GM21360 (cell line): ENCODE measurements around the gene GRB7.
"Not testable (repeated sequence)": the region's sequence is repeated elsewhere in the genome, so short reads cannot be mapped to it uniquely, and the experiment has no call there.

ENCODE experiments used
- ATAC-seq: cut with Tn5 transposase; IDR thresholded peaks from one replicate; pipeline ENCODE4 v1.9.1; 2021; ENCODE audit warnings: mild to moderate bottlenecking, moderate library complexity; ENCODE audit not compliant: unreplicated experiment

GRB7 gene

DNA sequence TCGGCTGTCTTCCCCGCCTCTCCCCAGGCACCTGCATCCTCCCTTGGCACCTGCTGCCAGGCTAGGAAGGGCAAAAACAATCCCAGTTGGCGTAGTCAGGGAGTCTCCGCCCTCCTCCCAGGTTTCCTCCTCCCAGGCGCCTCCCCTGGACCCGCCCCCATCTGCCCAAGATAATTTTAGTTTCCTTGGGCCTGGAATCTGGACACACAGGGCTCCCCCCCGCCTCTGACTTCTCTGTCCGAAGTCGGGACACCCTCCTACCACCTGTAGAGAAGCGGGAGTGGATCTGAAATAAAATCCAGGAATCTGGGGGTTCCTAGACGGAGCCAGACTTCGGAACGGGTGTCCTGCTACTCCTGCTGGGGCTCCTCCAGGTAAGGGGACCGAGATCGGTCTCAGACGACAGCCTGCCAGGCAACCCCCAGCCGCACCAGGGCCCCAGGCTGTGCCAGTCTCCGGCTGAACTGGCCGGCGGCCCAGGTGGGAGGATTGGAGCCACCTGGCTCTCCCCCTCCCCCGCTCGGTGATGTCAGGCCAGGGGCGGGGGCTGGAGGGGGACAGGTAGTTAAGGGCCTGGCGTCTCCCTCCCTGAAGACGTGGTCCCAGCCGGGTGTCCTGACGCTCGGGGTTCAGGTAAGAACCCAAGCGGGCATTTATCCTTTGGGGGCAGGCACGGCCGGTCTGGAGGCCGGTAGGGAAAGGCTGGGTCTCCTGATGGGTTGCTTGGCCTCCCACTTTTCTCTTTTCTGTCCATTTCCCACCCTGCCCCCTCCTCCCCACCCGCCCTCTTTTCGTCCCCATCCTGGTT, at the start of gene GRB7:
GRB7 (plus strand) TSS at position 179 of the 808 bp plus-strand sequence. CDS start 4,364 bp downstream, outside the sequence.
- no peak for ATAC-seq

DNA sequence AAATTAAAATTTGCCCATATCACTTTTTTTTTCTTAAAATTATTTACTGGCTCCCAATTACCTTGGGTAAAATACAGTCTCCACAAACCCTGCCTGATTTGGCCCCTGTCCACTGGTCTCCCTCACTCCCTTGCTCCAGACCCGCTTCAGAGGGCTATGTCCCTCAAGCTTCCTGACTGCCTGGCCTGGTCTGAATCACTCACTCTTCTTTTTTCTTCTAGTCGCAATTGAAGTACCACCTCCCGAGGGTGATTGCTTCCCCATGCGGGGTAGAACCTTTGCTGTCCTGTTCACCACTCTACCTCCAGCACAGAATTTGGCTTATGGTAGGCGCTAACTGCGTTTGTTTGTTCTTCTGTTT, 49.3 kb upstream of the GRB7 start:
- no peak for ATAC-seq

DNA sequence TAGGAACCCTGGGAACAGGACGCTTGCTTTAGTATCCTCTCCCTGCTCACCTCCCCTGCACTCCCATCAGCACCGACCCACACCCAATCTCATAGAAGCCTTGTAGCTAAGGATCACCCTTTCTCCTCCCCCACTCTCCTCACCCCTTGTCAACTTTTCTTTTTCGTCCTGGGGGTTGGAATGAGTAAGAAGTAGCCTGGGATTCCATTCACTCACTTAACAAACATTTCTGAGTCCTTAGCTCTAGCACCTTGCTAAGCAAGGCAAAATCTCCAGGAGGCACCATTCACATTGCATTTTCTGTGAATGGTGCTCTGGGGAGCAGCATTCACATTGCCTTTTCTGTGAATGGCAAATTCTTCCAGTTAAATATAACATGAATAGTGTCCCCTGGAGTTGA, 48.8 kb upstream of the GRB7 start:
- ATAC-seq, result no peak

DNA sequence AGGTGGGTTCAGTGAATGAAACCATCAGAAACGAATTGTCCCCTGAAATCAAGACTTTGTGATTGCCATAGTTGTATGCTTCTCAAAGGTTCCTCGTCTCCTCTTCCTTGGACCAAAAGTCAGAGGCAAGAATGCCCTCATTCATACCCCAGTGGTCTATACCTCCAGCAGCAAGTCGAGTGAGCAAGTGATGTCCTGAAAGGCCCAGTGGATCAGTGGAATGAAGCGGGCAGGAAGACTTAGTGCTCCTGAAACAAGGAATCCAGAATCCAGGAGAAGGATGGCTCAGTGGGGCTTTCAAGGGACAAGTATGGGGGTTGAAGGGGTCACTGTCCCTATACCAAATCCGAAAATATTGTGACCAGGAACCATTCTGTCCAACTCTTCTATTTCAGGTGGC, 43.1 kb upstream of the GRB7 start:
- no peak for ATAC-seq

DNA sequence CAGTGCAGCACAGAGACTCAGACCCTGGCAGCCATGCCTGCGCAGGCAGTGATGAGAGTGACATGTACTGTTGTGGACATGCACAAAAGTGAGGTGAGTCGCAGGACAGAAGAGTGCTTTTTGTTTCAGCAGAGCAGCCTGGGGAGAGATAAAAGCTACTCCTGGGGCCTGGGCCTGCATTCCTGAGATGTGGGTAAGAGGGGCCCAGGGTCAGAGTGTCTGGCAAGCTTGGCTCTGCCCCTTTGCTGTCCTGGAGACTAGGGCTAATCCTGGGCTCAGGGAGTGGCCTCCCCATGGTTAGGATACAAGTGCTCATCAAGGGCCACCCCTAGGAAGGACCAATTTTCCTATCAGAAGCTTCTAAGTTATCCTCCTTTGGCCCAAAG, 42.7 kb upstream of the GRB7 start:
- ATAC-seq, result no peak

DNA sequence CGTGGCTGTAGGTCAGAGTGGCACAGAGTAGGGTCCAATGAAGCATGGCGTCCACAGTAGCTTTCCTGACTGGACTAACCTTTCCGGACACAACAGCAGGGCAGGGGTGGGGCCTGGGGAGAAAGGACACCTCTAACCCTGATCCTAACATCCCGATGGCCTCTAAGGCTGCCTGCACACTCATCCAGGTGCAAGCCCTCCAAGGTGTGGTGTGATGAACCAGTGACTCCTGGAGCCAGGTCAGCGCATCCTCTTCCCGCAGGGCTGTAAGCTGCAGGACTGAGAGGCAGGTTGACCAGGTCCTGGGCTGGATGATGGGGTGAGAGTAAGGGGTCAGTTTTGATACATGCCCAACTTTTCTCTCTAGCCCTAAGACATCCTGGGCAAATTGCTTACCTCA, 41.0 kb upstream of the GRB7 start:
- no peak for ATAC-seq

GRCh38 chr17:39697961-39698360, 39.8 kb upstream of the GRB7 start:
- no peak for ATAC-seq

GRCh38 chr17:39699157-39699817, 38.5 kb upstream of the GRB7 start:
- not testable (repeated sequence) for ATAC-seq

GRCh38 chr17:39699818-39700147, 38.0 kb upstream of the GRB7 start, which contains the start of gene ERBB2:
TSS of gene ERBB2 (plus strand) at chr17:39700064. CDS start at chr17:39700239, 175 bp downstream.
- no peak for ATAC-seq

- no peak for ATAC-seq
Measured at GRCh38 chr17:39700148-39700987, 37.4 kb upstream of the GRB7 start.

GRCh38 chr17:39701012-39701783, 36.5 kb upstream of the GRB7 start:
- no peak for ATAC-seq

DNA sequence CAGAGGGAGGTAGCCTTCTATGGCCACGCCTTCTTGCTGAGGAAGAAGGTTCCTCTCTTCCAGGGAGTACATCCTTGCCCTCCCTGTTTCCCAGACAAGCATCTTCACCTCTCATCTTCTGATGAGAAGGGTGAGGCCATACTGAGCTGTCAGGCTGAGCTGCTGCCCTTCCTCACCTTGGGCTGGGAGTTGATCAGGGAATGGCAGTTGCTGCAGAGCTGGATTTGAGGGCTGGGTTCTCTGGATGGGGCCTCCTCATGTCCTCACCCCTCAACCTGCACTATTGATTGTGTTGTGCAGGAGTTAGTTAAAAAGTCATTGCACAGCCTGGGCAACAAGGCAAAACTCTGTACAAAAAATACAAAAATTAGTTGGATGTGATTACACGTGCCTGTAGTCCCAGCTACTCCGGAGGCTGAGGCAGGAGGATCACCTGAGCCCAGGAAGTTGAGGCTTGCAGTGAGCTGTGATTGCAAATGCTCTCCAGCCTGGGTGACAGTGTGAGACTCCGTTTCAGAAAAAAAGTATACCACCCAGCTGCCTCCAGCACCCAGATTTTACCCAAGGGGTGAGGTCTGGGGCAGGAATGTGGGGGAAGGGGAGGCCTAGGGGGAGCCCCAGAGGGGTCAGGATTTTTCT, 35.8 kb upstream of the GRB7 start:
- no peak for ATAC-seq

DNA sequence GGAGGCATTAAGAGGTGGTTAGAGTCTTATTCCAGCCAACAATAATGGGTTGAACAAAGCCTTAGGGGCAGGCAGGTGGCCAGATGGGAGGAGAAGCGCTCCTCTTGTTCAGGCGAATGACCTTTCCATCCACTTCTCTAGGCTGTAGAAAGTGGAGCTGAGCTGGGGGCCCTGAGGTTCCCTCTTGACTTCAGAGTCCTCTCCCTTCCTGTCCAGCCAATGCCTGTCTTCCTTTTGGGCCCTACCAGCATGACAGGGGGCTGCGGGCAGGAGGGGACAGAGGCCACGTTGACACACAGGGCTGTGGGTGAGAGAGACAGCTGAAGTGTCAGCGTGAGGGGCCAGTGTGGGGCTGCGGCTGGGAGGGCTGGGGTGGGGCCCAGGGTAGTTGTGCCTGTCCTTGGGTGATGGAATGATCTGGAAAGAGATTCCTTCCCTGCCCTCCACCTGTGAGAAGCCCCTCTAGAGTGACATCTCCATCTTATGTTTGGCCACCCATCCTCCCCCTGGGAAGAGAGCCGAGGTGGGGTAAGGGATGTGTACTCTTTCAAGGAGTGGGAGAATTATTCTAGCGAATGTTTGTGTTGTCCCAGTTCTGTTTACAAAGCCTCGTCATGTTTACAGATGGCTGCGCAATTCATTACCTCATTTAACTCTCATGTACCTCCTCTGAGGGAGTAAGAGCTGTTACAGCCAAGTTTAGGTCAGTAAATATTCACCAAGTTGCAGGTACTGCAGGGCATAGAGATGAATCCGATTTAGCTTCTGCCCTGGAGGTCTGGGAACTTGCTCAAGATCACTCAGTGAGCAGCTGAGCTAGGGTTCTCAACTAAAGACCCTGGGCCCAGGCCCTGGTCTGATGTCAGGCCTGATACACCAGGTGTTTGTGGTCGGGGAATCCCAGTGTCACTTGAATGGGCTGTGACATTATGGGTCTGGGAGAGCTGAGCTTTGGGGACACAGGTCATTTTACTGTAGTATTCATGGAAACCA, 34.5 kb upstream of the GRB7 start:
- ATAC-seq, result no peak

GRCh38 chr17:39703913-39704312, 33.8 kb upstream of the GRB7 start:
- ATAC-seq, result no peak

DNA sequence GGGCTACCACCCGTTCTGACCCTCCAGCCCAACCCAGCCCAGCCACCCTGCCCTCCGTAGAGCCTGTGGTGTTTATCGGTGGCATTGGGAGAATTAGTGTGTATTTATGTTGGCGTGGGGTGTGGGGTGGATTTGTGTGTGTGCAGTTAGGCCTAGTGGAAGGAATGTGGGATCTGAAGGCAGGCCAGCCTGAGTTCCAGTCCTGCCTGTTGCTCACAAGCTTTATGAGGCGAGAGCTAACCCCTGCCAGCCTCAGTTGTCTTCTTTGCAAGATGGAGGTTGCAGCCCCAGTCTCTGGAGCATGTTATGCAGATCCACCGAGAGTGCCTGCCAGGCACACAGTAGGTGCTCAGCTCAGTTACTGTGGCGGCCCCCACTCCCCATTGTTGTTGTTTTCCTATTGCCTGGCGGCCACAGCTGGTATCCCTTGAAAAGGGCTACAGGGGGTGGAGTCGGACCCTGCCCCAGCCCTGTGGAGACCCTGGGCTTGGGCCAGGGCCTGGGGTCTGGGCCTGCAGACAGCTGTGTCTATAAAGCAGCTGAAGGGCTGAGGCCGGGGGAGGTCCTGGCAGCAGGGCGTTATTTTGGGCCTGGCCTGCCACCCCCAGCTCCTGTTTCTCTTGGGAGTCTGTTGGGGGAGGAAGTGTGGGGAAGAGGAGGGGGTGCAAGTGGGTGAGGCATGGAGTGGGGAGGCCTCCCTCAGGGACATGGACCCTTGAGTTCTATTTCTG, 32.8 kb upstream of the GRB7 start:
- ATAC-seq, result no peak

- no peak for ATAC-seq
Measured at GRCh38 chr17:39705786-39706348, 31.9 kb upstream of the GRB7 start.

DNA sequence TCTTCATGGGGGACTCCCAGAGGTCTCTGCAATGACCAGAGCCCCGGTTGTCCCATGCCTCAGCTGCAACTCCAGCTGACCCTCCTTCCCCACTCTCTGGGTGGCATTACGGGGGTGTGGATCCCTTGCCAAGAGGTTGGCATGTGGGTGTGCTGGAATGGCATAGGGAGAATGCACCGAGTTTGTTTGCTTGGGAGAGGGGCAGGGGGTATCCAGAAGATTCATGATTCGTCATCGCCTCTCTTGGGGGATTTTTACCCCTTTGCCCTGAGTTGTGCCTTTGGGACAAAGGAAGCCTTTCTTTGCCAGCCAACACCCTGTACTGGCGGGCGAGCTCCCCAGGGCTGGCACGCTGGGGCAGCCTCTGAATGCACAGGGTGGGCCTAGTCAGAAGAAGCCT, 31.4 kb upstream of the GRB7 start:
- ATAC-seq, result no peak

DNA sequence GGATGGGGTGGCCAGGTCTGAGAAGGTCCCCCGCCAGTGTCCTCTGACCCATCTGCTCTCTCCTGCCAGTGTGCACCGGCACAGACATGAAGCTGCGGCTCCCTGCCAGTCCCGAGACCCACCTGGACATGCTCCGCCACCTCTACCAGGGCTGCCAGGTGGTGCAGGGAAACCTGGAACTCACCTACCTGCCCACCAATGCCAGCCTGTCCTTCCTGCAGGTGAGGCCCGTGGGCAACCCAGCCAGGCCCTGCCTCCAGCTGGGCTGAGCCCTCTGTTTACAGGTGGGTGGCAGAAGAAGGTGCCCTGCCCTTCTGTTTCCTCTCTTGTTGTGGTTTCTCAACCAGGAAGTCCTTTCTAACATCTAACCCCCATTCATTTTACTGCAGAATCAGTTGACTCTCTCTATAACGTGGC, 30.8 kb upstream of the GRB7 start:
- no peak for ATAC-seq
